T-cell (primary cell): Measurements from ENCODE around the gene DDX51. TPM values are rescaled to one million over a fixed set of nuclear protein-coding genes. Genes with fewer than 3 reads are reported as not detected.
A peak's percentile ranks its signal among the peaks of the same experiment; 100 is the strongest.
"Not testable (repeated sequence)": the region's sequence is repeated elsewhere in the genome, so short reads cannot be mapped to it uniquely, and the experiment has no call there.

ENCODE experiments used
- ATAC-seq, 4 experiments: fragments of 200-7000 bp in 3 of 4; fragments of 150-1000 bp in 1 of 4; cut with Tn5 transposase; replicated peaks in 1 of 4; 1 replicate in 3 of 4; 2 replicates in 1 of 4; pipeline ENCODE4 v1.10.0; 2021; ENCODE audit warnings: moderate library complexity in 3 of 4, mild to moderate bottlenecking in 2 of 4, moderate number of reproducible peaks in 1 of 4
- CTCF ChIA-PET, 2 donors: fragments of 300-600 bp; sonication (Branson Sonifier 250); formaldehyde crosslinking; loops; one replicate each; lab custom pipeline; 2022; ENCODE audit warnings: antibody characterized with exemption in 2 of 2; lab: Charles Lee
- POLR2A ChIA-PET, 2 donors: fragments of 300-600 bp; sonication (Branson Sonifier 250); formaldehyde crosslinking; loops; one replicate each; lab custom pipeline; 2022; ENCODE audit warnings: antibody characterized with exemption in 2 of 2; lab: Charles Lee
- DNase-seq, 35 experiments: peaks; one replicate each; pipeline versions ENCODE4 v3.0.0 to v3.0.0-alpha.2; 2013 to 2023
- H3K27ac ChIP-seq: one replicate; pipeline ENCODE4 v1.5.1; 2013; ENCODE audit warnings: low read length
- H3K27me3 ChIP-seq, 2 experiments: replicated peaks in 1 of 2; 1 replicate in 1 of 2; 2 replicates in 1 of 2; pipeline versions ENCODE4 v1.6.1 to v1.7.0; 2013; ENCODE audit warnings: low read length in 1 of 2, mixed read lengths in 1 of 2; ENCODE audit not compliant: control insufficient read depth in 2 of 2, insufficient read depth in 2 of 2; ENCODE audit errors: extremely low read depth in 1 of 2
- H3K36me3 ChIP-seq, 2 donors: 1 replicate in 1 of 2; 2 replicates in 1 of 2; pipeline versions ENCODE4 v1.6.1 to v1.7.0; 2013; ENCODE audit warnings: low read length in 1 of 2; ENCODE audit not compliant: control insufficient read depth in 2 of 2, insufficient read depth in 1 of 2; ENCODE audit errors: extremely low read depth in 1 of 2
- H3K4me1 ChIP-seq, 2 experiments: 1 replicate in 1 of 2; 2 replicates in 1 of 2; pipeline versions ENCODE4 v1.6.1 to v1.7.0; 2013; ENCODE audit warnings: low read length in 2 of 2, mixed read lengths in 1 of 2; ENCODE audit not compliant: insufficient read depth in 2 of 2, control insufficient read depth in 1 of 2; ENCODE audit errors: extremely low read depth in 1 of 2
- H3K4me3 ChIP-seq, 2 donors: 1 replicate in 1 of 2; 2 replicates in 1 of 2; pipeline versions ENCODE4 v1.5.1 to v1.7.0; 2013; ENCODE audit warnings: mild to moderate bottlenecking in 2 of 2, low read length in 1 of 2, moderate library complexity in 1 of 2; ENCODE audit not compliant: control insufficient read depth in 1 of 2; ENCODE audit errors: extremely low read depth in 1 of 2
- H3K9me3 ChIP-seq: 2 replicates; pipeline ENCODE4 v1.7.0; 2013
- H3K27ac Mint-ChIP-seq, 2 donors: one replicate each; pipeline ENCODE4 v1.8.0; 2020 to 2021; ENCODE audit warnings: mild to moderate bottlenecking in 2 of 2, mixed read lengths in 2 of 2
- H3K27me3 Mint-ChIP-seq, 2 donors: one replicate each; pipeline ENCODE4 v1.8.0; 2021 to 2022; ENCODE audit warnings: mixed read lengths in 2 of 2
- H3K36me3 Mint-ChIP-seq: one replicate; pipeline ENCODE4 v1.8.0; 2021; ENCODE audit warnings: mixed read lengths
- H3K4me1 Mint-ChIP-seq, 3 donors: one replicate each; pipeline ENCODE4 v1.8.0; 2020 to 2022; ENCODE audit warnings: mixed read lengths in 3 of 3, mild to moderate bottlenecking in 1 of 3
- H3K4me3 Mint-ChIP-seq, 3 donors: one replicate each; pipeline ENCODE4 v1.8.0; 2020 to 2022; ENCODE audit warnings: mild to moderate bottlenecking in 3 of 3, mixed read lengths in 3 of 3, moderate library complexity in 3 of 3
- H3K9me3 Mint-ChIP-seq, 3 donors: one replicate each; pipeline ENCODE4 v1.8.0; 2020 to 2022; ENCODE audit warnings: mixed read lengths in 3 of 3
- WGBS: methylation state at CpG from one replicate; pipeline ENCODE4 v1.1.5; 2013; ENCODE audit warnings: missing lambda C conversion rate; ENCODE audit not compliant: insufficient coverage; 5-methylcytosine and 5-hydroxymethylcytosine counted together
- total RNA-seq, 35 experiments: library from RNA in 6 of 35; stranded (reverse) in 6 of 35; fragments of 120-200 nt in 1 of 35; gene quantifications; one replicate each; pipeline versions ENCODE4 v1.2.1 to v1.2.4 and lab custom pipeline; 2013 to 2026

The DDX51 gene
- total RNA-seq, 5 donors from 2014 or later (not counting 1 experiment from before 2014, with no cell fraction given): 41.9 to 58.6 (median 49.0) TPM

DNA sequence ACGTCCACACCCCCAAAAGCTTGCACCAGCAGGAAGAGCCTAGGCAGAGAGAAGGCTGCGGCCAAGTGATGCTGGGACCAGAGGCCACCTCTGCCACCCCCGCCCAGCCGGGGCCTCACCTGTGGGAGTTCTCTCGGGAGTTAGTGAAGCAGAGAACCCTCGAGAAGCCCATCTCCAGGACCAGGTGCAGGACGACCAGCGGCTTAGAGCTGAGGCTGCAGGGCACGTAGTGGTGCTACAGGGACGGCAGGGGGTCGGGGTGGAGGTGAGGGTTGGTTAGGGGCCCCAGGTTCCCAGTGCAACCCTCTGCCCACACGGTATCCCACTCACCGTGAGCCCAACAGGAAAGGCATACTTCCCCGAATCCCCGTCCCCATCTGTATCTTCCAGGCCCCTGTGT is 3.6 kb downstream of the DDX51 start:
- H3K4me3 ChIP-seq: no peak overlapping the region
- H3K4me1 Mint-ChIP-seq: peaks cover 20 to 23% (median 21%) of the 10 kb centered on the region in 3 donors
- H3K9me3 Mint-ChIP-seq: no peaks in the 10 kb centered on the region
- DNase-seq (peak in 1 of 35 experiments; percentile 12), ATAC-seq (no peak)
- no peaks in the 10 kb centered on the region for H3K27me3 ChIP-seq
- peaks cover 9% of the 10 kb centered on the region for H3K36me3 Mint-ChIP-seq
- H3K27ac Mint-ChIP-seq: no peak overlapping the region
- WGBS: 98% methylated on average over 9 of the region's 15 CpGs
- H3K36me3 ChIP-seq: peaks cover 14 to 39% of the 10 kb centered on the region in 2 donors
- H3K9me3 ChIP-seq: no peaks in the 10 kb centered on the region
- peaks cover 0 to 2% of the 10 kb centered on the region in 2 donors for H3K27me3 Mint-ChIP-seq
- POLR2A ChIA-PET: no interaction called here
- peaks cover 11 to 31% of the 10 kb centered on the region in 2 experiments for H3K4me1 ChIP-seq
- no peak overlapping the region for H3K27ac ChIP-seq
- no peak overlapping the region for H3K4me3 Mint-ChIP-seq
- CTCF ChIA-PET: no interaction called here

- Histone ChIP-seq H3K27me3 (no peaks in the 10 kb centered on the region), H3K27ac (no peak overlapping the region), H3K36me3 (peaks cover 14 to 39% of the 10 kb centered on the region in 2 donors), H3K4me3 (no peak overlapping the region), H3K9me3 (no peaks in the 10 kb centered on the region), H3K4me1 (peaks cover 6 to 26% of the 10 kb centered on the region in 2 experiments)
- H3K9me3 Mint-ChIP-seq: no peaks in the 10 kb centered on the region
- no peak overlapping the region for H3K4me3 Mint-ChIP-seq
- H3K27ac Mint-ChIP-seq: no peak overlapping the region
- peaks cover 0 to 2% of the 10 kb centered on the region in 2 donors for H3K27me3 Mint-ChIP-seq
- ChIA-PET POLR2A (interaction anchor here in 1 of 2 donors (0.5 kb wide), 1 partner anchor 610 kb away, joined by 5 read pairs; no protein-coding TSS in a partner anchor), CTCF (no interaction called here)
- H3K36me3 Mint-ChIP-seq: peaks cover 9% of the 10 kb centered on the region
- H3K4me1 Mint-ChIP-seq: peaks cover 14 to 17% (median 15%) of the 10 kb centered on the region in 3 donors
- 96% methylated on average over 19 of the region's 27 CpGs for WGBS
- peak in 1 of 35 experiments; percentile 23 for DNase-seq
- no peak for ATAC-seq
Measured at GRCh38 chr12:132139912-132140311, 4.2 kb downstream of the DDX51 start.

DNA sequence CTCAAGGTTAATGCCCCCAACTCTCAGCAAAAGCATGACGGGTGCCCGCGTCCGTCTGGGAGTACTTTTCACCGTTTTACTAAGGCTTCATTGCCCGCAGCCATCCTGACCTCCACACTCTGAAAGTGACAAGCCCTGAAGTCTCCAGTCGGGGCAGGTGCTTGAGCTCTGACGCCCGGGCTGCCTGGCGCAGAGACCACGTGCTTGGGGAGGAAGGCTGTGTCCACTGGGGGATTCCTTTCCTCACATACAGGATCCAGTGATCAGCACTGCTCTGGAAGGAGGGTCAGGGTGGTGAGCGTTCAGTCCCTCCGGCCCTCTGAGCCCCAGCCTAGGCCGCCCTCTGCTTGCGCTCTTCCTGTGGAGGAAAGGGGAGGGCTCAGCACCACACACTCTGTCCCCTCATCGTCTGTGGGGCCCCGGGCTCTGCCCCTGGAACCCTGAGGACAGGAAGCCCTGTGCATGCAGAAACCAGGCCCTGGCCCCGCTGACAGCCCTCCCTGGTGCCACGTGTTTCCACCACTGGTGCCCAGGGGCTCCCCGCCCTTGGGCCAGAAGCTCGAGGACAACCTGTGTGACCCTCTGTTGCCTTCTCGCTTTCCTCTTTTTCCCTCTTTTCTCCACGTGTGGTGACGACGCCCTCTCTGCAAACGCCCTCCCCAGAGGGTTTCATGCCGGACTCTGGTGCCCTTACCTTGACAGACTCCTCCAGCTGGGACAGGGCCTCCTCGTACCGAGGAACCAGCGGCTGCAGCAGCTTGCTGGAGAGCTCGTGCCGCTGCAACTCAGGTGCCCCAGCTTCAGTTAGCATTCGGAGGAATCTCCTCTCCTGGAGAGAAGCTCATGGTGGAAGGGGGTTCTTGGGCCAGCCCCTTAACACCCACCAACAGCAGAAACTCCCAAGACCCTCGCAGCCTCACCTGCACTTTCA is 4.9 kb downstream of the DDX51 start:
- Mint-ChIP-seq H3K27me3 (peaks cover 0 to 1% of the 10 kb centered on the region in 2 donors), H3K4me3 (no peak overlapping the region), H3K36me3 (peaks cover 9% of the 10 kb centered on the region), H3K4me1 (peaks cover 8 to 13% (median 11%) of the 10 kb centered on the region in 3 donors), H3K9me3 (no peaks in the 10 kb centered on the region), H3K27ac (no peak overlapping the region)
- ATAC-seq: no peak
- peak in 1 of 35 experiments; percentile 8 for DNase-seq
- 95% methylated on average over 18 of the region's 34 CpGs for WGBS
- ChIA-PET POLR2A (no interaction called here), CTCF (interaction anchor here in 1 of 2 donors (0.7 kb wide), 1 partner anchor 366 kb away, joined by 3 read pairs; no protein-coding TSS in a partner anchor)
- Histone ChIP-seq H3K4me1 (peaks cover 3 to 22% of the 10 kb centered on the region in 2 experiments), H3K36me3 (peaks cover 14 to 39% of the 10 kb centered on the region in 2 donors), H3K27ac (no peak overlapping the region), H3K27me3 (no peaks in the 10 kb centered on the region), H3K4me3 (no peak overlapping the region), H3K9me3 (no peaks in the 10 kb centered on the region)

GRCh38 chr12:132137483-132138125 is 6.5 kb downstream of the DDX51 start:
- Histone ChIP-seq H3K9me3 (no peaks in the 10 kb centered on the region), H3K27ac (no peak overlapping the region), H3K4me1 (peaks cover 0 to 12% of the 10 kb centered on the region in 2 experiments), H3K4me3 (no peak overlapping the region), H3K36me3 (peaks cover 14 to 39% of the 10 kb centered on the region in 2 donors), H3K27me3 (no peaks in the 10 kb centered on the region)
- WGBS: 91% methylated on average over 5 of the region's 13 CpGs
- DNase-seq (no peak), ATAC-seq (peak in 1 of 4 experiments; percentile 5)
- POLR2A ChIA-PET: interaction anchor here in 1 of 2 donors (0.6 kb wide), 1 partner anchor 209 kb away, joined by 4 read pairs; no protein-coding TSS in a partner anchor
- Mint-ChIP-seq H3K9me3 (no peaks in the 10 kb centered on the region), H3K27me3 (no peaks in the 10 kb centered on the region), H3K36me3 (peaks cover 9% of the 10 kb centered on the region), H3K4me3 (no peak overlapping the region), H3K4me1 (peaks cover 0 to 5% (median 4%) of the 10 kb centered on the region in 3 donors), H3K27ac (peak overlapping the region in 1 of 2 donors; percentile 44)
- CTCF ChIA-PET: no interaction called here

DNA sequence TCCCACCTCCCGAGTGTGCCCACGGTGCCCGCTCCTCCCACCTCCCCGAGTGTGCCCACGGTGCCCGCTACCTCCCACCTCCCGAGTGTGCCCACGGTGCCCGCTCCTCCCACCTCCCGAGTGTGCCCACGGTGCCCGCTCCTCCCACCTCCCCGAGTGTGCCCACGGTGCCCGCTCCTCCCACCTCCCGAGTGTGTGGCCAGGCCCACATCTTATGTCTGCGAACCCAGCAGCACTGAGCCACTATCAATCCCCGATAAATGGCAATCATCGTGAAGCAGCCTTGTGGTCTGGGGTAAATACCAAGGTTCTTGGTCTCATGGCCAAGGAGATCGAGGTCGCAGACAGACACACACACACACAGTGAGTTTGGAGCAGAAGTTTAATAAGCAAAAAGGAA is 7.9 kb downstream of the DDX51 start:
- H3K4me1 Mint-ChIP-seq, POLR2A ChIA-PET: not testable (repeated sequence)
- CTCF ChIA-PET: interaction anchor here in 1 of 2 donors (0.6 kb wide), 1 partner anchor 23 kb away, joined by 4 read pairs; no protein-coding TSS in a partner anchor

DNA sequence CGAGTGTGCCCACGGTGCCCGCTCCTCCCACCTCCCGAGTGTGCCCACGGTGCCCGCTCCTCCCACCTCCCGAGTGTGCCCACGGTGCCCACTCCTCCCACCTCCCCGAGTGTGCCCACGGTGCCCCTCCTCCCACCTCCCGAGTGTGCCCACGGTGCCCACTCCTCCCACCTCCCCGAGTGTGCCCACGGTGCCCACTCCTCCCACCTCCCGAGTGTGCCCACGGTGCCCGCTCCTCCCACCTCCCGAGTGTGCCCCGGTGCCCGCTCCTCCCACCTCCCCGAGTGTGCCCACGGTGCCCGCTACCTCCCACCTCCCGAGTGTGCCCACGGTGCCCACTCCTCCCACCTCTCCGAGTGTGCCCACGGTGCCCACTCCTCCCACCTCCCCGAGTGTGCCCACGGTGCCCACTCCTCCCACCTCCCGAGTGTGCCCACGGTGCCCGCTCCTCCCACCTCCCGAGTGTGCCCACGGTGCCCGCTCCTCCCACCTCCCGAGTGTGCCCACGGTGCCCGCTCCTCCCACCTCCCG is 9.4 kb downstream of the DDX51 start:
- H3K27me3 Mint-ChIP-seq, H3K36me3 Mint-ChIP-seq, H3K27ac Mint-ChIP-seq, H3K27me3 ChIP-seq, H3K9me3 Mint-ChIP-seq, CTCF ChIA-PET, H3K4me3 ChIP-seq, H3K4me3 Mint-ChIP-seq, H3K27ac ChIP-seq, POLR2A ChIA-PET, H3K9me3 ChIP-seq, H3K4me1 Mint-ChIP-seq, ATAC-seq, DNase-seq, H3K4me1 ChIP-seq: not testable (repeated sequence)
- 87% methylated on average over 6 of the region's 39 CpGs for WGBS
- peaks cover 5 to 13% of the 10 kb centered on the region in 2 donors for H3K36me3 ChIP-seq

More for the DNA sequence above, 7.9 kb downstream of the DDX51 start:
- peaks cover 14 to 28% of the 10 kb centered on the region in 2 donors for H3K36me3 ChIP-seq
- not testable (repeated sequence) for H3K27ac Mint-ChIP-seq, H3K9me3 ChIP-seq, H3K4me3 Mint-ChIP-seq, DNase-seq, H3K27me3 ChIP-seq, H3K4me3 ChIP-seq, H3K27ac ChIP-seq, ATAC-seq, H3K9me3 Mint-ChIP-seq, H3K36me3 Mint-ChIP-seq, H3K4me1 ChIP-seq, H3K27me3 Mint-ChIP-seq
- 87% methylated on average over 9 of the region's 21 CpGs for WGBS
